Left lobe of liver (tissue), 2 donors: ENCODE results near the gene RMND5A. TPM values are rescaled to one million over a fixed set of nuclear protein-coding genes. Genes with fewer than 3 reads are reported as not detected.

Source experiments
- ATAC-seq: fragments of 200-7000 bp; cut with Tn5 transposase; one replicate; pipeline ENCODE4 v1.9.1; 2020; ENCODE audit warnings: mild to moderate bottlenecking, moderate library complexity
- DNase-seq: peaks from one replicate; pipeline ENCODE4 v3.0.0-alpha.2; 2020; ENCODE audit warnings: low spot score
- total RNA-seq: library from RNA; stranded (reverse); gene quantifications from one replicate; pipeline ENCODE4 v1.2.1, GENCODE V29; 2021
- donor health status: DM: no; HTN: no; CAD: no; lungs with moderate emphysema.
- donor health status: DM: no; HTN: yes; CAD: no.

RMND5A gene, protein sequence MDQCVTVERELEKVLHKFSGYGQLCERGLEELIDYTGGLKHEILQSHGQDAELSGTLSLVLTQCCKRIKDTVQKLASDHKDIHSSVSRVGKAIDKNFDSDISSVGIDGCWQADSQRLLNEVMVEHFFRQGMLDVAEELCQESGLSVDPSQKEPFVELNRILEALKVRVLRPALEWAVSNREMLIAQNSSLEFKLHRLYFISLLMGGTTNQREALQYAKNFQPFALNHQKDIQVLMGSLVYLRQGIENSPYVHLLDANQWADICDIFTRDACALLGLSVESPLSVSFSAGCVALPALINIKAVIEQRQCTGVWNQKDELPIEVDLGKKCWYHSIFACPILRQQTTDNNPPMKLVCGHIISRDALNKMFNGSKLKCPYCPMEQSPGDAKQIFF
- total RNA-seq = 42.5 TPM

- ATAC-seq (peak; percentile 82), DNase-seq (peak; percentile 97)
Measured at GRCh38 chr2:86719637-86720539, at the start of gene RMND5A. Gene RMND5A (plus strand): TSS chr2:86720291. CDS start chr2:86720668, 377 bp downstream.

- peak; percentile 82 for ATAC-seq
- DNase-seq = peak; percentile 68
Measured at GRCh38 chr2:86671337-86671981, 48.6 kb upstream of the RMND5A start.

GRCh38 chr2:86672027-86672545 lies 48.0 kb upstream of the RMND5A start:
- ATAC-seq (peak; percentile 29), DNase-seq (no peak)

- ATAC-seq = no peak
- no peak for DNase-seq
Measured at GRCh38 chr2:86673011-86673410, 47.1 kb upstream of the RMND5A start.

- DNase-seq (no peak), ATAC-seq (no peak)
Measured at GRCh38 chr2:86673986-86674670, 46.0 kb upstream of the RMND5A start.

DNA sequence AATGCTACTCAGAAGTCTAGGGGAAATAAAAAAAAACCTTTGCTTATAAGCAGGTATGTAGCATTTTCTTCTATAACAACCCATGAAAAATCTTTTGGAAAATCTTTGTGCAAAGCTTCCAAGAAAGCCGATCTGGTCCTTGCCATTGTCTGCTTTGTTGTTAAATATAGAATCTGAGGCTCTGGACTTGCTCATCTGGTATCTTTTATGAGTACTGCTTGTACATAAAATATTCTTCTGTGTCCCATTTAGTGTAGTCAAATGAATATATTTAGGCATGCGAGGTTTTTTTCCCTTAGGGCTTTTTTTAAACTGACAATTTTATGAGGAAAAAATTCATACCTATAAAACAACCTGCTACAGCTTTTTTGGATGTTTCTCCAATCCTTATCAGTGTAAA lies 45.0 kb upstream of the RMND5A start:
- ATAC-seq = no peak
- no peak for DNase-seq

DNA sequence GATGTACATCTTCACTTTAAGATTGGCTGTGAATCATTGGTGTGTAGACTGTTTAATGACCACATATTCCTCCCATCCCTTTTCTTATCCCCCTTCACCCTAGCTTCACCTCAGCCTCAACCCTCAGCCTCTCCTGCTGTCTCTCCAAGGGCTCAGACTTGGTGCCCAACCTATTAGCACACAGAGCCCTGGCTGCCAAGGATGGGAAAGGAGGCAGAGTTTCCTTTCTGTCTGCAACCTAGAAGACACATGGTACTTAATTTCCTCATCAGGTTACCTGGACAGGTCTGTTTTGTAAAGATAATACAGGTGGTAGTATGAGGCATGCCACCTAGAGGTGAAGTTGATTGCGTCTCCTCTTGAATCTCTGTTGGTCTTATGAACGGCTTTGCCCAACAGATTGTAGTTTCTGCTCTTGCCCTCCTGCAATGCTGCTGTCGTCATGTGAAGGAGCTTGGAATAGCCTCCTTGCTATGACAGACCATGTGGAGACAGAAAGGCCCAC lies 44.5 kb upstream of the RMND5A start:
- DNase-seq (peak; percentile 48), ATAC-seq (peak; percentile 84)

- DNase-seq (no peak), ATAC-seq (no peak)
Measured at GRCh38 chr2:86677816-86678215, 42.3 kb upstream of the RMND5A start.

DNA sequence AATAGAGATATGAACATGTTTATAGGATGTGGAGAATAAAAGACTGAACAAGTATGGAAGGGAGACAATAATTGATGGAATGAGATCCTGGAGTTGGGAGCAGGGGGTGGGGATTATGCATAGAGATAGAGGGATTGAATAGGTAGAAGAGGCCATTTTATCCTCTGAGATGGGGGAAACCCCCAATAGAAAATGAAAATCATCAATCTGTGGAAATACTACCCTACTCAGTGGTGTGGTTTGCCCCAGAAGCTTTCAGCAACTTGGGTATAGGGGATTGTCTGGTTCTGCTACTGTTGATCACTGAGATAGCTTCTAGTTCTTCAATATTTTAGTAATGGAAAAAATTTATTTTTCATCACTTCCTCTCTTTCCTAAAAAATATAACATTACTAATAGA lies 41.1 kb upstream of the RMND5A start:
- ATAC-seq = no peak
- no peak for DNase-seq

DNA sequence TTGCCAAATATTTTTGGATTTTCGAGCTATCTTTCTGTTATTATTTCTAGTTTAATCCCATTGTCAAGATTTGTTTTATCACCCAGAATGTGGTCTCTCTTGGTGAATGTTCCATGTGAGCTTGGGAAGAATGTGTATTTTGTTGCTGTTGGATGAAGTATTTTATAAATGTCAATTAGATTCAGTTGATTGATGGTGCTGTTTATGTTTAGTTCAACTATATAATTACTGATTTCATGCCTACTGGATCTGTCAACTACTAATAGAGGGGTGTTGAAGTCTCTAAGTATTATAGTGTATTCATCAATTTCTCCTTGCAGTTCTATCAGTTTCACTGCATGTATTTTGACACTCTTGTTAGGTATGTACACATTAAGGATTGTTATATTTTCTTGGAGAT lies 34.7 kb upstream of the RMND5A start:
- DNase-seq = no peak
- ATAC-seq = no peak

DNA sequence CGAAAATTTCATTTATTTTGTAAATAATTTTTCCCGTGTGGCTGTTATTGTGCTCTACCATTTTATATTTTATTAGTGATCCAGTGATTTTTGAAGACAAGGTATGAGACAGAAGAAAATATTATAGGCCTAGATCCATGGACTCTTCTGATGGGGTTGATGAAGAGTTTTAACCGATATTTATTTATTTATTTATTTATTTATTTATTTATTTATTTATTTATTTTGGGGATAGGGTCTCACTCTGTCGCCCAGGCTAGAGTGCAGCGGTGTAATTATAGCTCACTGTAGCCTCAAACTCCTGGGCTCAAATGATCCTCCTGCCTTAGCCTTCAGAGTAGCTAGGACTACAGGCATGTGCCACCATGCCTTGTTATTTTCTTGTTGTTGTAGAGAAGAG lies 33.6 kb upstream of the RMND5A start:
- ATAC-seq (no peak), DNase-seq (no peak)

DNA sequence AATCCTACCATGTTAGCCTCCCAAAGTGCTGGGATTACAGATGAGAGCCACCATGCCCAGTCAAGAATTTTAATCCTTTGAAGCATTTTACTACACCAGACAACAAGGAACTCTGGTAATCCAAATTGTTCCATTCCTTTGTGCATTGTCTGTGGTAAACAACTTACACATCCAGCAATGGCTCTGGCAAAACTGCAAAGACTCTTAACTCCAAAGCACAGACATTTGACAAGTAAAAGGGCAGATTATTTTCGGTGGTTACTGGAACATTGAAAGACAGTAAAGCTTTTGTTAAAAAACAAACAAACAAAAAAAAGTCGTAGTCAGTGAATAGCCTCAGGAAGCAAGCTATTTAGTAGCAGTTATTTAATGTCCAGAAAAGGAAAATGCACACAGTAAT lies 33.2 kb upstream of the RMND5A start:
- no peak for DNase-seq
- no peak for ATAC-seq

DNA sequence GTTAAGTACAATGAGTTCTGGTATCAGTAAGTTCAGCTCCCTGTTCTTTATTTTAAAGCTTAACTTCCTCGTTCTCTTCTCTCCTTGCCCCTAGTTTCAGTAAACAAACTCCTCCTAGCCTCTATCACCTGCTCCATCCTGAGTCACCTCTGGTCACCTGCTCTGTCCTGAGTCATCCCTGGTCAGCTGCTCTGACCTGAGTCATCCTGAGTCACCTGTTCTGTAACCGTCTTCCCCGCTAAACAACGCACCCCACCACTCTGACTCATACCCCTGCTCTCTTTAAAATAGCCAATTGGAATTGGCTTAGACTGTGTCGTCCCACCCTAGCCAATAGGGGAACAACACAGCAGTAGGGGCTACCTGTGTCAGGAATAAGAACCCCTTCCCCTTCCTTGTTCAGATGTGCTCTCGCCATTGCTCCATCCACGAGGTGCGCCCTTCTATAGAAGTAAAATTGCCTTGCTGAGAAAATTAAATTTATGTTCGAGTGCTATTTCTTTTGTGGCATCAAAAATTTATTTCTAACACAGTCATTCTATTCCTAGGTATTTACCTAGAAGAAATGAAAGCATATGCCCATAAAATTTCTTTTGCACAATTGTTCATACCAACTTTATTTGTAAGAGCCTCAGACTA lies 24.9 kb upstream of the RMND5A start:
- DNase-seq = no peak

GRCh38 chr2:86697551-86698104 lies 22.5 kb upstream of the RMND5A start:
- DNase-seq (no peak), ATAC-seq (no peak)

More for the DNA sequence above, 24.9 kb upstream of the RMND5A start:
- no peak for ATAC-seq

GRCh38 chr2:86700690-86701089 lies 19.4 kb upstream of the RMND5A start:
- DNase-seq = no peak
- ATAC-seq = no peak

- DNase-seq (no peak), ATAC-seq (no peak)
Measured at GRCh38 chr2:86703704-86704361, 16.3 kb upstream of the RMND5A start.

- DNase-seq = no peak
- ATAC-seq = no peak
Measured at GRCh38 chr2:86704459-86704971, 15.6 kb upstream of the RMND5A start.

- no peak for ATAC-seq
Measured at GRCh38 chr2:86706220-86706619, 13.9 kb upstream of the RMND5A start.

DNA sequence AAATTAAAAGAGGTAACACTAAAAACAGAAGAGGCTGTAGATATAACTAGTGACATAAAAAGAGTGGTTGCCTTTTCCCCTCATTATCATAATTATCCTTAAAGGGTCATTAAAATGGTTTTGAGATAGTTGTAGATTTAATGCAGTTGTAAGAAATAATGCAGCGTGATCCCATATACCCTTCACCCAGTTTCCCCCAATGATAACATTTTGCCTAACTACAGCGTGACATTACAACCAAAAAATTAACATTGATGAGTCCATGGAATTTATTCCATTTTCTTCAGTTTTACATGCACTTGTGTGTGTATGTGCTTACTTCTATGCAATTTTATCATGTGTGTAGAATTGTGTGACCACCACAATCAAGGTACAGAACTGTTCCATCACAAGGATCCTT lies 13.2 kb upstream of the RMND5A start:
- ATAC-seq = no peak
- DNase-seq = no peak

More at GRCh38 chr2:86706220-86706619, 13.9 kb upstream of the RMND5A start:
- DNase-seq = no peak
